Activated CD8-positive, alpha-beta memory T cell treated with anti-CD3 and anti-CD28 coated beads, Interleukin-2, amount 50 U/mL, for 24 hours (primary cell): ENCODE measurements around the gene ZSCAN16.

Experiments used
- DNase-seq: peaks from one replicate; pipeline ENCODE4 v3.0.0-alpha.2; 2020; ENCODE audit errors: extremely low read depth

Gene ZSCAN16

DNA sequence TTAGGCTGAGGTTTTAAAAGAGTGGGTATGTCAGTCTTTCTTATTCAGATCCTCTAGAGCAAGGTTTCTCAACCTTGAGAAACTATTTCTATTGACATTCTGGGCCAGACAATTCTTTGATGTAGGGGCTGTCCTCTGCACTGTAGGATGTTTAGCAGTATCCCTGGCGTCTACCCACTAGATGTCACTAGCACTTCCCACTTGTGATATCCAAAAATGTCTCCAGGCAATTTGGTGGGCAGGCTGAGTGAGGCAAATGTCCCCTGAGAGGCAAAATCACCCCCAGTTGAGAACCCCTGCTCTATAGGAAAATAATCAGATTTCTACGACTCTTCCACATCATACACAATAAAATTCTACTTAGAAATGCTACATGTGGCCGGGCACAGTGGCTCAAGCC lies 9.6 kb downstream of the ZSCAN16 start:
- DNase-seq = no peak

- no peak for DNase-seq
Observed at GRCh38 chr6:28134716-28135115, 10.3 kb downstream of the ZSCAN16 start.

- DNase-seq = no peak
Observed at GRCh38 chr6:28135393-28135792, 11.0 kb downstream of the ZSCAN16 start.

DNA sequence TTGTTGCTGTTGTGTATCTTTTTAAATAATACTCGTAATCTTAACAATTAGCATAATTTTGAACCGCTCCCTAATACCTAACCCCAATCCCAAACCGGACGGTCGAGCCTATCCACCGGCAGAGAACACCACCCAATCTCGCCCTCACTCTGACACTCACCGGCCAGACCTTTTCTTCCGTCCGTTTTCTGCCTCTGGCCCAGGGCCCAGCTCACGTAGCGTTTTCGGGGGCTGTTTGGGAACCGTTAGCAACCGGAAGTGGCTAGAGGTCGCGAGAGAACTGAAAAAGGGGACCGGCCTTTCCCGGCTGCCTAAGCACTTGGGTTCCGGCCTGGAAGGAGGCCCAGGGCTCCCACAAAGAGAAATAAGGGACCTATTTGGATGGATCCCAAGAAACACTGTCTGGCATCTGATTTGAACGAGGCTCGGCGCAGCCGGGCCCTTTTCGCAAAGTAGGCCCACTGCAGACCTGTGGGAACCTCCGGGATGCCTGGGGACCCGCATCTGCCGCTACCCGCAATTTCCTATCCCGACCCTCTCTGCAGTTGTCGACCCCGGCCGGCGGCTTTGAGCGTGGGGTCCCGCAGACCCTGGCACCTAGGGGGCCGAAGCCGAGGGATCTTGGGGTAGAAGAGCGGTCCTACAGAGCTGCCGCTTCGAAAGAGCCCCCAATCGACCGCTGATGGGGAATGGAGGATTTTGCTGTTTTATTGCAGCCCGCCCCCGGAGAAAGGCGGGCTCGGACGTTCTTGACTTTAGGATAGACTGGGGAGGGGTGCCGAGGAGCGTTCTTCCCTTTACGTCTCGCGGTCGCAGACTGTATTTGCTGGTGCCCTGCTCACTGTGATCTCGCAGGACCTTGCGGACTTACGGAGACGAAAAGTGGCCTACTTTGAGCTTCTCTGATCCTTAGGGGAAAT lies 12.4 kb downstream of the ZSCAN16 start:
- DNase-seq = peak; percentile 65

GRCh38 chr6:28137505-28137981 lies 13.1 kb downstream of the ZSCAN16 start:
- DNase-seq = no peak

DNA sequence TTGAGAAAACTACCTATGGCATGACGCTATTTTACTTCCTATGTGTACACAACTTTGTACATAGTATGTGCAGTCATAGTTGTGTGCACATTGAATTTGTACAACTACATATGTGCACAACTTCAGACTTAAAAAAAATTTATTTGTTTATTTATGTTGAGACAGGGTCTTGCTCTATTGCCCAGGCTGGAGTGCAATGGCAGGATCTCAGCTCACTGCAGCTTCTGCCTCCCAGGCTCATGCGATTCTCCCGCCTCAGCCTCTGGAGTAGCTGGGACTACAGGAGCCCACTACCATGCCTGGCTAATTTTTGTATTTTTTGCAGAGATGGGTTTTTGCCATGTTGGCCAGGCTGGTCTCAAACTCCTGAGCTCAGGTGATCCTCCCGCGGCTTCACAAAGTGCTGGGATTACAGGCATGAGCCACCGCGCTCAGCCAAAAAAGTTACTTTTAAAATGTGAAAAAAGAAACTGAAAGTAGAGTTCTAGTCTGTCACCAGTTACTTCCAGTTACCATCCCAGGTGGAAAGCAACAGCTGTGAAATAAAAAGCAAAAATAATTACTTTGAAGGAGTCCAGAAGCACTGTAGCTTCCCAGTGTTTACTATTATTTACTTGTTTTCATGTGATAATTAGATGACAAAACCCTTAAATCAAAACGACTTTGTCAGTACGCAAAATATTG lies 15.6 kb downstream of the ZSCAN16 start:
- DNase-seq = no peak

GRCh38 chr6:28140616-28141015 lies 16.2 kb downstream of the ZSCAN16 start:
- DNase-seq = no peak

- no peak for DNase-seq
Observed at GRCh38 chr6:28141500-28142329, 17.3 kb downstream of the ZSCAN16 start, which contains the start of gene ZKSCAN8. TSS of gene ZKSCAN8 (plus strand) at chr6:28141883. CDS start at chr6:28148408, 6,525 bp downstream.

DNA sequence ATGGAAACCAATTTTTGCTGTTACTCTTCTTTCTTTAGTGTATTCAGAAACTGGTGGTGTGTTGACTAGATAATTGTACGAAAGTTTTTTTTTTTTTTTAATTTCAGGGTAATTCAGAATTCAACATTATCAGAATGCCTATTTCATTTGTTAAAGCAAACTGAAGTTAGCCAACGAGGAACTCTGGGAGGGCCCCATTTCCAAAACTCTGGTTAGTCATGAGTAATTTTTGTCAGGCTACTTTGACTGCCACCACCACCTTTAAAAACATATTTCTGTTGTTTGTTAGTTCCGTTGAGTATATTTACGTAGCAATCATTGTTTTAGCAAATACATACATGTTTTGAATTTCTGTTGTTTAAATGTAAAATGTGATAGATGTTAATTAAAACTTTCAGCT lies 18.0 kb downstream of the ZSCAN16 start:
- no peak for DNase-seq

DNA sequence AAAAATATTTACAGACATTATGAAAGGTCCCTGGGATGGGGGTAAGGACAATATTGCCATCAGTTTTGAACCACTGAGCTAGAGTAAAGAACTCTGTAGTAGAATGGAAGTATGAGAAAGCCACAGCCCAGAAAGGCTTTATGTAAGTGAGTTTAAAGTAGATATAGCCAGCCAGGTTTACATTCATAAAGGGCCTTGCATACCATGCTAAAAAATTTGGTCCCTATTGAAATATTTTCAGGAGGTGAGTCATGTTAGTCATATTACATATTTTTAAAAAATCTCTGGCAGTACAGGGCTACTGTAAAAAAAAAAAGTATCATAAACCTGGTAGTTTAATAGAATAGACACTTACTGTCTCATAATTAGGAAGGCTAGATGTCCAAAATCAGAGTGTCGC lies 20.8 kb downstream of the ZSCAN16 start:
- DNase-seq = no peak

GRCh38 chr6:28152531-28152930 lies 28.1 kb downstream of the ZSCAN16 start:
- DNase-seq = no peak

DNA sequence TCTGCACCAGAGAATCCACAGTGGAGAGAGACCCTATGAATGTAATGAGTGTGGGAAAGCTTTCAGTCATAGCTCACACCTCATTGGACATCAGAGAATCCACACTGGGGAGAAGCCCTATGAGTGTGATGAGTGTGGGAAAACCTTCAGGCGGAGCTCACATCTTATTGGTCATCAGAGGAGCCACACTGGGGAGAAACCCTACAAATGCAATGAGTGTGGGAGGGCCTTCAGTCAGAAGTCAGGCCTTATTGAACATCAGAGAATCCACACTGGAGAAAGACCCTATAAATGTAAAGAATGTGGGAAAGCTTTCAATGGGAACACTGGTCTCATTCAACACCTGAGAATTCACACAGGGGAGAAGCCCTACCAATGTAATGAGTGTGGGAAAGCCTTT lies 29.1 kb downstream of the ZSCAN16 start:
- no peak for DNase-seq

DNA sequence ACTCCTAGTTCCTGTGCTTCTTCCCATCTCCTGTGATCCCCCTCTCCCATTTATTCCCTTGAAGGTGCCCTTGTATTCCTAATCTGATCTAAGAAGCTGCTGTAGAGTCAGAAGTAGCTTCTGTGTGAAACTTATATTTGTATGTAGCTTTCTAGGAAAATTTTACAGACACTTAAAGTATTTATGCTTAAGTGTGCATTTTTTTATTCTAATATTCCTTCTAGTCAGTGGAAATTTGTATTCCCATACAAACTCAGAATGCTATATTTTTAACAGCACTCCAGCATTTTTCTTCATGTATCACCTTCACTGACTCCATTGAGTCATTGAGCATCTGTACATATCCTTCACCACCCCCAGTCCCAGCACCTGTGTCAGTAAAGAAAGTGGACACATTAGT lies 29.9 kb downstream of the ZSCAN16 start:
- no peak for DNase-seq

DNA sequence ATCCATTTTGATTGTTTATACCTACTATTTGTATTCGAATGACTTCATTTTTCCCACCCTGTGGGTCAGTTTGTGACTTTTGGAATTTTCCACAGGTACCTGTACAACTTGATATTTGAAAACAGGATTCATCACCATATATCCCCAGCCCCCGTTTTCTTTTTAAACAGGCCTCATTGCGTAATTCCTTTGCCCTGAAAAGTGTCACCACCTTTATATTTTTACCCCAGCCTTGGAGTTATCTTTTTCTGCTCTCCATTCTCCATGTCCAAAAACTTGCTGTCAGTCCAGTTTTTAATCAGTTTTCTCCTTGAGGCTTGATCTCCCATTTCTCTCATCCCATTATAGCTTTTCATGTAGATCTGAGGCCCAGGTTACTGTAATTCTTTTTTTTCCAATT lies 33.9 kb downstream of the ZSCAN16 start:
- no peak for DNase-seq

- DNase-seq = no peak
Observed at GRCh38 chr6:28159029-28159607, 34.7 kb downstream of the ZSCAN16 start.

GRCh38 chr6:28160233-28160632 lies 35.8 kb downstream of the ZSCAN16 start:
- no peak for DNase-seq

DNA sequence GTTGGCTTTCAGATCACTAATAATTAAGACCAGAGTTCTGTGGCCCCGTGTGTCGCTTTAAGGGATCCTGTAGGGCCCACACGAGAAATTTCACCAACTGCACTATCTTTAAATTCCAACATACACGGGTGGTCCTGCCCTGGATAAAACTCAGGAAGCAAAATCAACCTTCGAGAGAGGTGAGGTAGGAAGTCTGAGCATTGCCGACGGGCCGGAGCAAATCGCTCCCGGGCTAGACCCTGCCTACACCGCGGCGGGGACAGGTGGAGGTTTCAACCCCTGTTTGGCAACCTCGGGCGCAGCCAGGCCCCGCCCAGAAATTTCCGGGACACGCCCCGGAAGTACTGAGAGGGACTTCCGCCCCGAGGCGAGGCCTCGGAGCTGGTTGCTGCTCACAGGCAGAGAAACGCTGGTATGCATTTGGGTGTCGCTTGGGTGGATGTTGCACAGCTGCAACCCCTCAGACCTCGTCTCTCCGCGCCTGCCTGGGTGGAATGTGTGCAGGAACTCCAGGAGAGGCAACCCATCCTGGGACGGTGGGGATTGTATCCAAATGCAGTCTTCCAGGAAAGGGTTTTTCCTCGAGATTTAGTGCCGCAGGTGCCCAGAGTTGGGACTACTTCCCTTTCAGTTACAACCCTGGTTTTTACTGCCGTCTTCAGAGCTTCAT lies 37.1 kb downstream of the ZSCAN16 start:
- DNase-seq = peak; percentile 78

GRCh38 chr6:28165563-28165962 lies 41.2 kb downstream of the ZSCAN16 start:
- no peak for DNase-seq

DNA sequence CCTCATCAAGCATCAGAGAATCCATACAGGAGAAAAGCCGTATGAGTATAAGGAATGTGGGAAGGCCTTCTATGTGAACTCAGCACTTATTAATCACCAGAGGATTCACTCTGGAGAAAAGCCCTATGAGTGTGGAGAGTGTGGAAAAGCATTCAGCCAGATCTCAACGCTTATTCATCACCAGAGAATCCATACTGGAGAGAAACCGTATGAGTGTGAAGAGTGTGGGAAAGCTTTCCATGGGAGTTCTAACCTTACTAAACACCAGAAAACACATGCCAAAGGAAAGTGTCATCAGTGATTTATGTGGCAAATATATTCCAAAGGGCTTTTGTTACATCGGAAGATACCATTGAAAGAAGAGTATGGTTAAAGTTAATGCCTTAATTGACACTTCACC lies 42.7 kb downstream of the ZSCAN16 start:
- no peak for DNase-seq

DNA sequence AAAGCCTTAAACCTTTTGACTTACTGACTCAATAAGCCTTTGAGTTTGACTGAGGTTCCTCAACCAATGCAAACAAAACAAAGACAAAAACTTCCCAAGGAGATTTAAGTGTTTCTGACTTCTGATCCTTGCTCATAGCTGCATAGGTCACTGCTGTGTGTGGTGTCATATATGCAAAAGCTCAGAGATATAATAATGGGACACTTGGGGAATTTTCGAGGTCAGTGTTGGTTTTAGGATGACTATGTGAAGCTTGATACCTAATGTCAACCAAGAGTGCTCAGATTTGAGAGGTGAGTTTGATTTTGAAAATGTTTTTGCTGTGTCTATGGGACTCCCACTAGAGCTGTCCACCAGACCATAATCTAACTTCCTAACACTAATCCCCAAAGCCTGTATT lies 43.5 kb downstream of the ZSCAN16 start:
- no peak for DNase-seq

DNA sequence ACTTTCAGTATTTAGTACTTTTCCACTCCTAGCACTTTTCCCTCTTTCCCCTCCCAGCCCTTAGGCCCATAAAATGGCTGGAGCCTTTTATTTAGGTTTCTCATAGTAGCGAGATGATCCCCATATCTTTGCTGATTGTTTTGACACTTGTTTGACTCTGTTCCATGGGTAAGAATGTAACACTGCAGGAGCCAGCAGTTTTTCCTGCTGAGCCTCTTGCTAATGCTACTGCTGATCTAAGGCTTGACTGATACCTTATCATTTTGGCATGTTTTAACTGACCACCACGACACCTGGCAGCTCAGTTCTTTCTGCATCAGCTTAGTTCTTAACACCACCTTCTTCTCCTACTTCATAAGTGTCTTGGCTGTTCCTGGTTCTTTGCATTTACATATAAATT lies 46.9 kb downstream of the ZSCAN16 start:
- no peak for DNase-seq
